Stomach (tissue), 4 donors: ENCODE results near the gene GSX2.

Experiments
- CTCF ChIP-seq, 7 experiments: fragments of 450-650 bp in 4 of 7; fragments of 200-600 bp in 3 of 7; sonication (generic) in 3 of 7; IDR thresholded peaks; one replicate each; pipeline ENCODE4 v1.5.1; 2016 to 2019; ENCODE audit warnings: antibody characterized with exemption in 7 of 7, control low read depth in 2 of 7, mild to moderate bottlenecking in 1 of 7
- EP300 ChIP-seq: sonication (generic); formaldehyde crosslinking; IDR thresholded peaks from one replicate; pipeline ENCODE4 v1.6.1; 2017; ENCODE audit warnings: antibody characterized with exemption

DNA sequence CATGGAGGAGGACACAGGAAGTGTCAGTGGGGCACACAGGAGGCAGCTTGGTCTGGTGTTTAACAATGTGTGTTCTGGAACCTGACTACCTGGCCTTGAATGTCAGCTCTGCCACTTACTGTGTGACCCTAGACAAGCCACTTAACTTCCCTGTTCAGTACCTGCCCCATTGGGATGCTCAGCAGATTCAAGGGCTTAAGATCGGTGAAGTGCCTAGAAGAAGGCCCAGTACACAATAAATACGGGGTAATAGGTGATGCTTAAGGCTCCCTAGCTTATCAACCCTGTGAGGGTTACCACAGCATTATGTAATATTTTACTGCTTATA is 33.9 kb upstream of the GSX2 start:
- TF ChIP-seq CTCF (IDR thresholded peaks at IDR 0.05) (no peak), EP300 (no peak)
